Colonic mucosa (tissue), 4 donors: ENCODE data around the gene NOXA1. TPM values are rescaled to one million over a fixed set of nuclear protein-coding genes. Genes with fewer than 3 reads are reported as not detected.
"Not testable (repeated sequence)": the region's sequence is repeated elsewhere in the genome, so short reads cannot be mapped to it uniquely, and the experiment has no call there.

Source experiments
- DNase-seq: peaks from one replicate; pipeline ENCODE4 v3.0.0-alpha.2; 2020
- H3K27ac ChIP-seq: fragments of 200-600 bp; one replicate; pipeline ENCODE4 v1.8.0; 2021
- H3K27me3 ChIP-seq: fragments of 200-600 bp; one replicate; pipeline ENCODE4 v1.8.0; 2021
- H3K36me3 ChIP-seq: fragments of 200-600 bp; one replicate; pipeline ENCODE4 v1.8.0; 2021
- H3K4me1 ChIP-seq: fragments of 200-600 bp; one replicate; pipeline ENCODE4 v1.8.0; 2021; ENCODE audit warnings: mild to moderate bottlenecking
- H3K4me3 ChIP-seq: fragments of 200-600 bp; one replicate; pipeline ENCODE4 v1.8.0; 2021
- H3K9ac ChIP-seq, 2 donors: one replicate each; pipeline ENCODE4 v1.7.0; 2013; ENCODE audit warnings: control low read depth in 2 of 2, low read depth in 2 of 2, low read length in 2 of 2
- H3K9me3 ChIP-seq: fragments of 200-600 bp; one replicate; pipeline ENCODE4 v1.8.0; 2021
- intact Hi-C: fragments of 100-400 bp; cut with DNase I; formaldehyde crosslinking; loops from one replicate; pipeline ENCODE4 v1.14.1; 2022
- total RNA-seq, 2 donors: library from RNA; stranded (reverse); fragmentation: NEBNext Ultra II Directional in 1 of 2; extraction: Animal tissue kit (Norgen Biotek cat#: 25700) in 1 of 2; gene quantifications; one replicate each; pipeline ENCODE4 v1.2.1, GENCODE V29; 2021
- TF ChIP-seq, protein P1 (sequence below): fragments of 200-600 bp; IDR thresholded peaks from one replicate; pipeline ENCODE4 v1.8.0; 2022; ENCODE audit warnings: antibody characterized with exemption, mild to moderate bottlenecking
- donor health status: healthy.
- donor health status: DM: no; HTN: no; CAD: no.
- donor health status: DM: no; HTN: no; CAD: no.

Gene NOXA1
- total RNA-seq, 2 donors from 2014 or later = 27.5 to 29.3 TPM

DNA sequence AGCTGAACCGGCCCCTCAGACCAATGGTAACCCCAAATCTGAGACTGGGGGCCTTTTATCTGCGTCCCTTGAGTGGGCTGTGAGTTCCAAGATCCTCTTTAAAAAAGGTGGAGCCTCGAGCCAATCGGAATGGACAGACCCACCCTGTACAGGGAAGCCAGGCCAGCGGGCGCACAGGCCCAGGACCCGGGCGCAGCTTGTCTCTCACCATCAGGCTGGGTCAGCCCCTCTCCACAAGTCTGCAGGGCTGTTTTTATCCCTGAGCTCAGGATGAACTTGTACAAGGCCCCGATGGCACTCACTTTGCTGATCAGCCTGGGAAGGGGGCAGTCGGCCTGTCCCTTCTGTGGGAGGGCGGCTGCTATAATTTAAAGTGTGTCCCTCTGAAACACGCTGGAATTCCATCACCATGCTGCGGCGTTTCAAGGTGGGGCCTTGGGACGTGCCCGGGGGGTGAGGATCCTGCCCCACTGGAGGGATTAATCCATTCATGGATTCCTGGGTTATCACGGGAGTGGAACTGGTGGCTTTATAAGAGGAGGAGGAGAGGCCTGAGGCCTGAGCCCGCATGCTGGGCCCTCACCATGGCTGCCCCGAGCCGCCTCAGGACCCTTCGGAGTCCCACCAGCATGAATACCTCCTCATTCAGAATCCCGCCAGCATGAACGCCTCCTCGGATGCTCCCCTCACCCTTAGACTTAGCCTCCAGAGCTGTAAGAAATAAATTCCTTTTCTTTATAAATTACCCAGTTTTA is 14.4 kb upstream of the NOXA1 start:
- Histone ChIP-seq H3K27me3 (no peaks in the 10 kb centered on the region), H3K9ac (no peak overlapping the region), H3K4me1 (peaks cover 26% of the 10 kb centered on the region), H3K9me3 (no peaks in the 10 kb centered on the region), H3K36me3 (no peaks in the 10 kb centered on the region), H3K27ac (no peak overlapping the region), H3K4me3 (no peak overlapping the region)
- intact Hi-C loops = loop anchor here (5.0 kb wide), 1 partner anchor 107 kb away; the partner anchor contains the start of gene NRARP
- no peak for DNase-seq
- TF ChIP-seq, protein P1, sequence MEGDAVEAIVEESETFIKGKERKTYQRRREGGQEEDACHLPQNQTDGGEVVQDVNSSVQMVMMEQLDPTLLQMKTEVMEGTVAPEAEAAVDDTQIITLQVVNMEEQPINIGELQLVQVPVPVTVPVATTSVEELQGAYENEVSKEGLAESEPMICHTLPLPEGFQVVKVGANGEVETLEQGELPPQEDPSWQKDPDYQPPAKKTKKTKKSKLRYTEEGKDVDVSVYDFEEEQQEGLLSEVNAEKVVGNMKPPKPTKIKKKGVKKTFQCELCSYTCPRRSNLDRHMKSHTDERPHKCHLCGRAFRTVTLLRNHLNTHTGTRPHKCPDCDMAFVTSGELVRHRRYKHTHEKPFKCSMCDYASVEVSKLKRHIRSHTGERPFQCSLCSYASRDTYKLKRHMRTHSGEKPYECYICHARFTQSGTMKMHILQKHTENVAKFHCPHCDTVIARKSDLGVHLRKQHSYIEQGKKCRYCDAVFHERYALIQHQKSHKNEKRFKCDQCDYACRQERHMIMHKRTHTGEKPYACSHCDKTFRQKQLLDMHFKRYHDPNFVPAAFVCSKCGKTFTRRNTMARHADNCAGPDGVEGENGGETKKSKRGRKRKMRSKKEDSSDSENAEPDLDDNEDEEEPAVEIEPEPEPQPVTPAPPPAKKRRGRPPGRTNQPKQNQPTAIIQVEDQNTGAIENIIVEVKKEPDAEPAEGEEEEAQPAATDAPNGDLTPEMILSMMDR = no peak

- Histone ChIP-seq H3K27me3 (no peaks in the 10 kb centered on the region), H3K36me3 (no peaks in the 10 kb centered on the region), H3K4me3 (no peak overlapping the region), H3K27ac (no peak overlapping the region), H3K9ac (no peak overlapping the region), H3K9me3 (no peaks in the 10 kb centered on the region), H3K4me1 (peaks cover 22% of the 10 kb centered on the region)
- DNase-seq = no peak
- intact Hi-C loops = loop anchor here (5.0 kb wide), 1 partner anchor 107 kb away; the partner anchor contains the start of gene NRARP
- TF ChIP-seq, protein P1 = no peak
These were observed 13.7 kb upstream of the NOXA1 start for GRCh38 chr9:137409515-137409914.

DNA sequence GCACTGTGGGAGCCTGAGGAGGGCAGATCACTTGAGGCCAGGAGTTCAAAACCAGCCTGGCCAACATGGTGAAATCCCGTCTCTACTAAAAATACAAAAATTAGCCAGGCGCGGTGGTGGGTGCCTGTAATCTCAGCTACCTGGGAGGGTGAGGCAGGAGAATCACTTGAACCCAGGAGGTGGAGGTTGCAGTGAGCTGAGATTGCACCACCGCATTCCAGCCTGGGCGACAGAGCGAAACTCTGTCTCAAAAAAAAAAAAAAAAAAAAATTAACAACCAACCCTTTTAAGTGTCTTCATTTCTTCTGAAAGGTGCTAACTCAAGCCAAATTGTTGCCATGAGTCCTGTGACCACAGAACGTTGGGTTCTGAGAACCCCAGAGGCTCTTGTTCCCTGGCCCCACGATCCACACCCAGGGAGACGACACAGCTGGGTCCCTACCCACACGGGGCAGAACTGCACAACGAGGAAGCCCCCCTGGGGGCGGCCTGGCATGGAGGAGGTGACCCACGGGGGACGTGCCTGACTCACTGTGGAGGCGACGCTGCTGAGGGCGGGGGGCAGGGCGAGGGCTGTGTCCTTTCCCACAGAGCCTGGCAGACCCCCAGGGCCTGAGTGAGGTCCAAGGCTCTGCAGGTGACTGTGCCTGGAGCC is 12.8 kb upstream of the NOXA1 start:
- H3K36me3 ChIP-seq, intact Hi-C loops, H3K27me3 ChIP-seq, H3K9ac ChIP-seq, H3K4me3 ChIP-seq, DNase-seq, H3K9me3 ChIP-seq, H3K27ac ChIP-seq: not testable (repeated sequence)
- peaks cover 16% of the 10 kb centered on the region for H3K4me1 ChIP-seq

DNA sequence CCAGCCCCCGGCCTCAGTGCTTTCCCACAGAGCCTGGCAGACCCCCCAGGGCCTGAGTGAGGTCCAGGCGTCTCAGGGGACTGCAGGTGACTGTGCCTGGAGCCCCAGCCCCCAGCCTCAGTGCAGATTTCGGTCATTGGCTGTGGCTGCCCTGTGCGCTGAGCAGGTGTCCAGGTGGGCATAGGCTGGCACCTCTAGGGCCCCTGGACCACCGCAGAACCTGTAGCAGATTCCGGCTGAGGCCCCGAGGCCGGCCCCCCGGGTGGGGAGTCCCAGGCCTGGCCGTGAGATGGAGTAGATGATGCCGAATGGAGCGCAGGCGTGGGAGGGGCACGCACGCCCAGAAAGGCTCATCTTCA is 12.3 kb upstream of the NOXA1 start:
- H3K4me1 ChIP-seq = peaks cover 16% of the 10 kb centered on the region
- TF ChIP-seq, protein P1 = no peak
- no peak overlapping the region for H3K4me3 ChIP-seq

GRCh38 chr9:137411260-137411644 is 11.9 kb upstream of the NOXA1 start:
- TF ChIP-seq, protein P1 = no peak
- Histone ChIP-seq H3K27ac (no peak overlapping the region), H3K4me3 (no peak overlapping the region), H3K36me3 (no peaks in the 10 kb centered on the region), H3K4me1 (peaks cover 13% of the 10 kb centered on the region), H3K9me3 (no peaks in the 10 kb centered on the region), H3K9ac (no peak overlapping the region), H3K27me3 (no peaks in the 10 kb centered on the region)
- intact Hi-C loops = no loop called here
- DNase-seq = no peak

More for the DNA sequence above, 12.3 kb upstream of the NOXA1 start:
- H3K9ac ChIP-seq = no peak overlapping the region
- no peaks in the 10 kb centered on the region for H3K36me3 ChIP-seq
- intact Hi-C loops = no loop called here
- H3K27me3 ChIP-seq = no peaks in the 10 kb centered on the region
- no peaks in the 10 kb centered on the region for H3K9me3 ChIP-seq
- no peak overlapping the region for H3K27ac ChIP-seq
- DNase-seq = no peak
